T-helper 9 cell (primary cell): ENCODE measurements around the gene HSPBAP1.
"Not testable (repeated sequence)": the region's sequence is repeated elsewhere in the genome, so short reads cannot be mapped to it uniquely, and the experiment has no call there.

ENCODE experiments used
- DNase-seq: peaks from one replicate; pipeline ENCODE4 v3.0.0-alpha.2; 2020

Gene HSPBAP1

DNA sequence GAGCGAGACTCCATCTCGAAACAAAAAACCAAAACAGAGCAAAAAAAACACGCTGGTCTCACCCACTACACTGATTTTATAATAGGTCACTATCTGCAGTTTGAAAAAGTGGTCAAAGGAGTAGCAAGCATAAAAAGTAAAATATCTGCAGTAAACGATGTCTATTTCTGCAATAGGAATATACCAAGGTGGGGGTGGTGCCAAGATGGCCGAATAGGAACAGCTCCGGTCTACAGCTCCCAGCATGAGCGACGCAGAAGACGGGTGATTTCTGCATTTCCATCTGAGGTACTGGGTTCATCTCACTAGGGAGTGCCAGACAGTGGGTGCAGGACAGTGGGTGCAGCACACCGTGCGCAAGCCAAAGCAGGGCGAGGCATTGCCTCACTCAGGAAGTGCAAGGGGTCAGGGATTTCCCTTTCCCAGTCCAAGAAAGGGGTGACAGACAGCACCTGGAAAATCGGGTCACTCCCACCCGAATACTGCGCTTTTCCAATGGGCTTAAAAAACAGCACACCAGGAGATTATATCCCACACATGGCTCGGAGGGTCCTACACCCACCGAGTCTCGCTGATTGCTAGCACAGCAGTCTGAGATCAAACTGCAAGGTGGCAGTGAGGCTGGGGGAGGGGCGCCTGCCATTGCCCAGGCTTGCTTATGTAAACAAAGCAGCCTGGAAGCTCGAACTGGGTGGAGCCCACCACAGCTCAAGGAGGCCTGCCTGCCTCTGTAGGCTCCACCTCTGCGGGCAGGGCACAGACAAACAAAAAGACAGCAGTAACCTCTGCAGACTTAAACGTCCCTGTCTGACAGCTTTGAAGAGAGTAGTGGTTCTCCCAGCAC lies 60.7 kb downstream of the HSPBAP1 start:
- not testable (repeated sequence) for DNase-seq

DNA sequence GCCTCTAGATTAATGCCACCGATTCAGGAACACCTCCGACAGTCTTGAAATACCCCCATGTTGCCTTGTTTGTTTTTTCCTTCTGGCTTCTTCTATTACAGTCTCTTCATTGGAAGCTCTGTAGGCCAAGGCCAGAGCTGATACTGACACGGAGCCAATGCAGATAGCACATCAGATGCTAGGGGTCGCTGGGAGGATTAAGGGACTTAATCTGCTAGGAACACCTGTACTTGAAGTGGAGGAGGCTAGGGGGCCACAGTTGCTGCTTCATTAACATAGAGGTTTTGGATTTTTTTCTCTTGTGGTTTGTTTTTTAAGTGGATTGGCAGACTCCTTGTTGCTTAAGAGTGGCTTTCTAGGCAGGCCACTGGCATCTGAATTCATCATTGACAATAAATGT lies 63.4 kb downstream of the HSPBAP1 start:
- no peak for DNase-seq

DNA sequence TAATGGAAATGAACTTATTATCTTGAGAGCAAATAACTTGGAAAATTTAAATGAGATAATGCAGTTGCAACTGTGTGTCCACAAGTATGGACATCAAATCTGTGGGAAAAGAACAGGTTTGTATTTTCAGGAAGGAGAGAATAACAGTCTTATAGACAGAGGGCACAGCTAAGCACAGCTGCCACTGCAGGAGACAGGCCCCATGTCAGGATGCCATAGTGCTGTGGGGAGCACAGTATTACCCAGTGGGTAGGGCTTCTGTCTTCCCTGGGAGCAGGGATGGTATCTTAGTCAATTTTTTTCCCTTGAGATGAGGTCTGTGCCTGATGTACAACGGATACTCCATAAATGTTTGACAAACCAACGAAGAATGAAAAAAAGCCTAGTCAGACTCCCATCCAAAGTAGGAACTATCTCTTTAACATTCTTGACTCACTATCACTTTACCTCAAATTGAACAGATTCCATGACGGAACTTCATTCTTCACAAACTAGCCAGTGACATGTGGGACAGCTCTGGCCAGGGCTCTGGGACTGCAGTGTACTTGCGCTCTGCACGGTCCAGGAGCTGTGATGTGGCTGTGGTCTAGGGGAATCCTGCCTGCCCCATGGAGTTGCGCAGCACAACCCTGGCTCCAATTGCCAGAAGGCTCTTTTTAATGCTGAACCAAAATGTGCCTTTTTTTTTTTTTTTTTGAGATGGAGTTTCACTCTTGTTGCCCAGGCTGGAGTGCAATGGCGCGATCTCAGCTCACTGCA lies 64.7 kb downstream of the HSPBAP1 start:
- no peak for DNase-seq

DNA sequence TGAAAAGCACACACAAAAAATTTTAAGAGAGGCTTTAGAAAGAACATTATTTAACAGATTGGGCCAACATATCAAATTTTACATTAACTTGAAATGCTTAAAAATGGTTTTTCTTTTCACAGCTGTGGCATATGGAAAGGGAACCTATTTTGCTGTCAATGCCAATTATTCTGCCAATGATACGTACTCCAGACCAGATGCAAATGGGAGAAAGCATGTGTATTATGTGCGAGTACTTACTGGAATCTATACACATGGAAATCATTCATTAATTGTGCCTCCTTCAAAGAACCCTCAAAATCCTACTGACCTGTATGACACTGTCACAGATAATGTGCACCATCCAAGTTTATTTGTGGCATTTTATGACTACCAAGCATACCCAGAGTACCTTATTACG lies 65.4 kb downstream of the HSPBAP1 start:
- DNase-seq: no peak

GRCh38 chr3:122727766-122728165 lies 65.9 kb downstream of the HSPBAP1 start:
- no peak for DNase-seq

GRCh38 chr3:122727294-122727693 lies 66.3 kb downstream of the HSPBAP1 start:
- DNase-seq: no peak

GRCh38 chr3:122725106-122725505 lies 68.5 kb downstream of the HSPBAP1 start:
- no peak for DNase-seq

- DNase-seq: no peak
These were observed 74.2 kb downstream of the HSPBAP1 start for GRCh38 chr3:122719273-122719921.

- no peak for DNase-seq
These were observed 77.0 kb downstream of the HSPBAP1 start for GRCh38 chr3:122716667-122717066.

GRCh38 chr3:122714273-122714672 lies 79.4 kb downstream of the HSPBAP1 start:
- DNase-seq: no peak

GRCh38 chr3:122710616-122711251 lies 82.9 kb downstream of the HSPBAP1 start:
- not testable (repeated sequence) for DNase-seq

- DNase-seq: no peak
These were observed 88.3 kb downstream of the HSPBAP1 start for GRCh38 chr3:122705379-122705778.

DNA sequence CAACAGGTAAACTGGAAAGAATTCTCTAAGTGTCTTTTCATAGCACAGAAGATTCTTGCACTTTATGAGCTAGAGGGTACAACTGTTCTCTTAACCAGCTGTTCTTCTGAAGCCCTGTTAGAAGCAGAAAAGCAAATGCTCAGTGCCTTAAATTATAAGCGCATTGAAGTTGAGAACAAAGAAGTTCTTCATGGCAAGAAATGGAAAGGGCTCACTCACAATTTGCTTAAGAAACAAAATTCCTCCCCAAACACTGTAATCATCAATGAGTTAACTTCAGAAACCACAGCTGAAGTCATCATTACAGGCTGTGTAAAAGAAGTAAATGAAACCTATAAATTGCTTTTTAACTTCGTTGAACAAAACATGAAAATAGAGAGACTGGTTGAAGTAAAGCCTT lies 93.4 kb downstream of the HSPBAP1 start:
- DNase-seq: no peak

DNA sequence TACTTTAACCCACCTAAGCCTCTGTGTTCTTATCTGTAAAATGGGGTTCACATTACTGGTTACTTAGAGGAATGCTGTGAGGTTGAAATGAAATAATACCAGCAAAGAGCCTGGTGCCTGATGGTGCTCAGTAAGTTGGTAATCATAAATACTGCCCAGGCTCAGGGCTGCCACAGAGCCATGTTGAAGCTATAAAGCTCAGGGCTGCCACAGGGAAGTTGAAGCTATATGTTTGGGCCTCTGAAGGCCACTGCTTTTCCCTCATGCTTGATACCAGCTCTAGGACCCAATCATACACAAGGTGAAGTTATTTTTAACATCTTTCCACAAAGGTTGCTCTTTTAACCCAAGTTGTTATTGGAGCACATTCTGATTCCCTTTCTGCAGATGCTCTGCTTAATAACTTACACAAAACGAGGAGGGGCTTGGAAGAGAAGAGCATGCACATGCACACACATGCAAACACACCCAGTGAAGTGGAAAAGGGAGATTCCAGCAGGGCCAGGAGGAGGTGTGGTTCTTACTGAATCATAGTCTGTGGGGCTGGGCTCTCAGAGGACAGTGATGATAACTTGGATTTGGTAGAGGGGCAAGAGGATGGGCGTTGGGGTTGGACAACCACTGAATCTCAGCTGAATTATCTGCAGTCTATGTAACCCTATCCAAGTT lies 95.5 kb downstream of the HSPBAP1 start:
- DNase-seq: no peak

DNA sequence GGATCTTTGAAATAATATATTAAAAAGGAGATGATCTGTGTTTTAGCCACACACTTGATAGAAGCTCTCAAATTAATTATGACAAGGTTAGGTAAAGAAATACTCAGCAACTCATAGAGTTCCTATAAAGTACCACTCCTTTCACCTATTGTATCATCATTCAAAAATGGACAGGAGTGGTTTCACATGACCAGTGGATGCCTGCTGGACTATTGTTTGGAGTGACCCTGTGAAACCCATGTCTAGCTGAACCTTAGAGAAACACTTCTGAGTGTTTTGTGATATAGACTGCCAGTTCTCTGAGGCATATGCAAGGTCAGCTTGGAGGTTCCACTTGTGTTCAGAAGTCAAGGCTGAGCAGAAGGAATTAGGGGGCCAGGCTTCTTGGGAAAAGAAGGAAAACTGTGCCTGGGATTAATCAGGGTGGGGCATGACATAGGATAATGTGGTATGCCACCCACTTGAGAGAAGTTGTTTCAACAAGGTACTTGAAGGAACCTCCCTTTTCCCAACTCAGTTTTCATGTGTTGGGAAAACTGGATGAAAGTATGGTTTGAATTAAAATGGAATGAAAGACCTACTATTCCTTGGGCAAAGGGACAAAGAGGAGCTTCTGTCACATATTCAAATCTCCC lies 97.6 kb downstream of the HSPBAP1 start:
- DNase-seq: no peak

GRCh38 chr3:122694966-122695365 lies 98.7 kb downstream of the HSPBAP1 start:
- no peak for DNase-seq

- no peak for DNase-seq
These were observed 101.0 kb downstream of the HSPBAP1 start for GRCh38 chr3:122692674-122693073.

- no peak for DNase-seq
These were observed 102.4 kb downstream of the HSPBAP1 start for GRCh38 chr3:122691195-122691594.

DNA sequence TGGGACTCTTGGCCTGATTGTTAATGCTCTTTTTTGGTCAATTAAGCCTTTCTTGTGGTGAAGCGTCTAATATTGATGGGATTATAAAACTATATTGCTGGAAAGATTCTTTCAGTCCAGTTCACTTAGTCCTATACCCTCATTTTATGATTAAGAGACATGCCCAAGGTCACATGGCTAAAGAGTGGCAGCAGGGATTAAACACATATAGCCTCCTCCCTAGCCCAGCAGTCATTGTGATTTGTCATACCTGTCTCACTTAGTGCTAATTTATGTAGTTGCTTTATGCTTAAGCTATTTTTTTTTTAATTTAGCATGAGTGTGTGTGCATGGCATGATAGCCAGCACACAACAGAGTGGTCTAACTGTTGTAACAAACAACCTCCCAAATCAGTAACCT lies 103.5 kb downstream of the HSPBAP1 start:
- DNase-seq: no peak
